ENCODE measurements around the gene TMEFF1.

The TMEFF1 gene

GRCh38 chr9:100561256-100561655 lies 88.3 kb downstream of the TMEFF1 start:
- H3K4me3 Mint-ChIP-seq: no peak overlapping the region
- no peak for ATAC-seq
- no peaks in the 10 kb centered on the region for H3K36me3 Mint-ChIP-seq (ENCODE audit: low read depth)
- no peaks in the 10 kb centered on the region for H3K9me3 Mint-ChIP-seq
- no peaks in the 10 kb centered on the region for H3K27me3 Mint-ChIP-seq
- no peak for DNase-seq
- peaks cover 2% of the 10 kb centered on the region for H3K4me1 Mint-ChIP-seq
- no peak overlapping the region for H3K27ac Mint-ChIP-seq

GRCh38 chr9:100567856-100568255 lies 94.9 kb downstream of the TMEFF1 start:
- ATAC-seq: no peak
- Mint-ChIP-seq H3K4me3 (no peak overlapping the region), H3K36me3 (ENCODE audit: low read depth) (no peaks in the 10 kb centered on the region)

GRCh38 chr9:100573655-100574260 lies 100.8 kb downstream of the TMEFF1 start:
- Mint-ChIP-seq H3K36me3 (ENCODE audit: low read depth) (no peaks in the 10 kb centered on the region), H3K27ac (no peak overlapping the region), H3K4me3 (no peak overlapping the region), H3K9me3 (peaks cover 4% of the 10 kb centered on the region), H3K27me3 (no peaks in the 10 kb centered on the region), H3K4me1 (no peaks in the 10 kb centered on the region)
- DNase-seq (no peak), ATAC-seq (no peak)

More at GRCh38 chr9:100567856-100568255, 94.9 kb downstream of the TMEFF1 start:
- Mint-ChIP-seq H3K9me3 (peaks cover 4% of the 10 kb centered on the region), H3K4me1 (no peaks in the 10 kb centered on the region), H3K27ac (no peak overlapping the region), H3K27me3 (no peaks in the 10 kb centered on the region)
- DNase-seq: no peak

GRCh38 chr9:100575006-100575405 lies 102.1 kb downstream of the TMEFF1 start:
- ATAC-seq: no peak

GRCh38 chr9:100575765-100576386 lies 102.9 kb downstream of the TMEFF1 start:
- Mint-ChIP-seq H3K27ac (no peak overlapping the region), H3K4me1 (no peaks in the 10 kb centered on the region), H3K36me3 (ENCODE audit: low read depth) (no peaks in the 10 kb centered on the region), H3K27me3 (no peaks in the 10 kb centered on the region), H3K9me3 (no peaks in the 10 kb centered on the region), H3K4me3 (no peak overlapping the region)
- ATAC-seq: no peak
- DNase-seq: no peak

More at GRCh38 chr9:100575006-100575405, 102.1 kb downstream of the TMEFF1 start:
- Mint-ChIP-seq H3K9me3 (no peaks in the 10 kb centered on the region), H3K27ac (no peak overlapping the region), H3K36me3 (ENCODE audit: low read depth) (no peaks in the 10 kb centered on the region), H3K27me3 (no peaks in the 10 kb centered on the region), H3K4me3 (no peak overlapping the region), H3K4me1 (no peaks in the 10 kb centered on the region)
- DNase-seq: no peak

DNA sequence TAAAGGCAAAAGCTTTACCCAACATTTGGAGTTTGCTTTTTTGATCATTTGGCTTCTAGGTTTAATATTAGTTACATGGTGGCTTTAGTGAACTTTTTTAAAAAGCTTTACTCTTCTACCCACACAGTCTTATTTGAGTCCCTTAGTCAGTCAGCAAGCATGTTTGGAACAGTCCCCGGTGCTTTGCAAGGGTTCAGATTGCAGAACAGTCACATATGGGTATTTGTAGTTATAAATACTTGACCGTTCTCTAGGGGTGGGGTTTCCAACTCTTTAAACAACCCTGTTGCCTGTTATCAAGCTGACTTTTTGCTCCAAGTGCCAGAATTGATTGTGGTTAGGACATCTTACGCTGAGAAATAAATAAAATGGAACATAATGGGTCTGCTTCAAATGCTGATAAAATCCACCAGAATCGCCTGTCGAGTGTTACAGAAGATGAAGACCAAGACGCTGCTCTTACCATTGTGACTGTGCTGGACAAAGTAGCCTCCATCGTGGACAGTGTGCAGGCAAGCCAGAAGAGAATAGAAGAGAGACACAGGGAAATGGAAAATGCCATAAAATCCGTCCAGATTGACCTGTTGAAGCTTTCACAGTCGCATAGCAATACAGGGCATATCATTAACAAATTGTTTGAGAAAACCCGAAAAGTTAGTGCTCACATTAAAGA lies 105.0 kb downstream of the TMEFF1 start, which contains the start of gene CAVIN4:
Gene CAVIN4, plus strand, starts transcription at position 304 of the 673 bp plus-strand sequence. Its CDS starts 65 bp downstream, at position 369.
- no peak for ATAC-seq
- Mint-ChIP-seq H3K27ac (no peak within 1 kb of the TSS), H3K36me3 (ENCODE audit: low read depth) (no peaks in the 10 kb centered on the region), H3K4me3 (no peak within 1 kb of the TSS), H3K9me3 (no peaks in the 10 kb centered on the region), H3K4me1 (no peaks in the 10 kb centered on the region), H3K27me3 (no peaks in the 10 kb centered on the region)
- no peak for DNase-seq

- DNase-seq: no peak
- H3K4me1 Mint-ChIP-seq: no peaks in the 10 kb centered on the region
- no peaks in the 10 kb centered on the region for H3K27me3 Mint-ChIP-seq
- H3K27ac Mint-ChIP-seq: no peak overlapping the region
- H3K4me3 Mint-ChIP-seq: no peak overlapping the region
- no peaks in the 10 kb centered on the region for H3K36me3 Mint-ChIP-seq (ENCODE audit: low read depth)
- ATAC-seq: no peak
- no peaks in the 10 kb centered on the region for H3K9me3 Mint-ChIP-seq
Measured at GRCh38 chr9:100578610-100579009, 105.7 kb downstream of the TMEFF1 start.

GRCh38 chr9:100579665-100580064 lies 106.7 kb downstream of the TMEFF1 start:
- H3K4me1 Mint-ChIP-seq: no peaks in the 10 kb centered on the region
- DNase-seq (no peak), ATAC-seq (no peak)
- no peaks in the 10 kb centered on the region for H3K27me3 Mint-ChIP-seq
- no peak overlapping the region for H3K27ac Mint-ChIP-seq
- no peaks in the 10 kb centered on the region for H3K9me3 Mint-ChIP-seq
- no peak overlapping the region for H3K4me3 Mint-ChIP-seq
- H3K36me3 Mint-ChIP-seq (ENCODE audit: low read depth): no peaks in the 10 kb centered on the region

DNA sequence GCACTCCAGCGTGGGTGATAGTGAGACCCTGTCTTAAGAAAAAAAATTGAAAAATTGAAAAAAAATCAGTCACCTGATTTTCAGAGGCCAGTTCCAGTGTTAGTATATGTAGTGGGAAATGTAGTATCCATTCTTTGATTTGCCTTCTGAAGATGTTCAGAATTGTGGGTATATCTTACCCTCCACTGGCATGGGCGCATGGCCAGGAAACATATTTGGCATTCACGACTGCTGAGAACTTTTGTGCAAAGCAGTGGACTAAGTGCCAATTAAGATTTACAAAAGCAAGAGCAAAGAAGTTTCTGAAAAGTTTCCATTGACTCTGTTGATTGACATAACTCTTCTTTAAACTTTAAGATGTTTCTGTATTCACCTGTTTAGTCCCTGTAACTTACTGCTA lies 107.3 kb downstream of the TMEFF1 start:
- ATAC-seq (no peak), DNase-seq (no peak)
- H3K4me1 Mint-ChIP-seq: no peaks in the 10 kb centered on the region
- no peaks in the 10 kb centered on the region for H3K36me3 Mint-ChIP-seq (ENCODE audit: low read depth)
- no peaks in the 10 kb centered on the region for H3K9me3 Mint-ChIP-seq
- H3K27ac Mint-ChIP-seq: no peak overlapping the region
- no peaks in the 10 kb centered on the region for H3K27me3 Mint-ChIP-seq
- no peak overlapping the region for H3K4me3 Mint-ChIP-seq

GRCh38 chr9:100581081-100581480 lies 108.1 kb downstream of the TMEFF1 start:
- no peaks in the 10 kb centered on the region for H3K9me3 Mint-ChIP-seq
- H3K36me3 Mint-ChIP-seq (ENCODE audit: low read depth): no peaks in the 10 kb centered on the region
- ATAC-seq (no peak), DNase-seq (no peak)
- no peaks in the 10 kb centered on the region for H3K27me3 Mint-ChIP-seq
- H3K27ac Mint-ChIP-seq: no peak overlapping the region
- no peak overlapping the region for H3K4me3 Mint-ChIP-seq
- no peaks in the 10 kb centered on the region for H3K4me1 Mint-ChIP-seq

DNA sequence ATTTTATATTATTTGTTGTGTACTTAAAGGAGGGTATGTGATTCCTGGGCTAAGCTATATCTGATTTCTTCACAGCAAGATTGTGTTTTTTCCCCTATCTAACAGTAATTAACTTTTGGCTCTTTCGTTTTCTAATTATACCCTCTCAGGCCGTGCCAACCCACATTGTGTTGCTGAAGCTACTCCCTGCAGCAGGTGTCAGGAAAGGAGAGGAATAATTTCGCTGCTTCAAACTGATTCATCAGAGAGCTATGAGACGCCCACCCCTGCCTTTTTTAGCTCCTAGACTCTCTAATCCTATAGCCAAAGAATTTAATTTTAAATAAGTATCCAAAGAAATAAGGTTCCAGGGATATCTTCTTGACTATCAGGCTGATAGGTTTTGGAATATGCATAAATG lies 108.7 kb downstream of the TMEFF1 start:
- DNase-seq (no peak), ATAC-seq (no peak)
- no peaks in the 10 kb centered on the region for H3K9me3 Mint-ChIP-seq
- no peak overlapping the region for H3K4me3 Mint-ChIP-seq
- no peaks in the 10 kb centered on the region for H3K36me3 Mint-ChIP-seq (ENCODE audit: low read depth)
- H3K27ac Mint-ChIP-seq: no peak overlapping the region
- no peaks in the 10 kb centered on the region for H3K4me1 Mint-ChIP-seq
- H3K27me3 Mint-ChIP-seq: no peaks in the 10 kb centered on the region

DNA sequence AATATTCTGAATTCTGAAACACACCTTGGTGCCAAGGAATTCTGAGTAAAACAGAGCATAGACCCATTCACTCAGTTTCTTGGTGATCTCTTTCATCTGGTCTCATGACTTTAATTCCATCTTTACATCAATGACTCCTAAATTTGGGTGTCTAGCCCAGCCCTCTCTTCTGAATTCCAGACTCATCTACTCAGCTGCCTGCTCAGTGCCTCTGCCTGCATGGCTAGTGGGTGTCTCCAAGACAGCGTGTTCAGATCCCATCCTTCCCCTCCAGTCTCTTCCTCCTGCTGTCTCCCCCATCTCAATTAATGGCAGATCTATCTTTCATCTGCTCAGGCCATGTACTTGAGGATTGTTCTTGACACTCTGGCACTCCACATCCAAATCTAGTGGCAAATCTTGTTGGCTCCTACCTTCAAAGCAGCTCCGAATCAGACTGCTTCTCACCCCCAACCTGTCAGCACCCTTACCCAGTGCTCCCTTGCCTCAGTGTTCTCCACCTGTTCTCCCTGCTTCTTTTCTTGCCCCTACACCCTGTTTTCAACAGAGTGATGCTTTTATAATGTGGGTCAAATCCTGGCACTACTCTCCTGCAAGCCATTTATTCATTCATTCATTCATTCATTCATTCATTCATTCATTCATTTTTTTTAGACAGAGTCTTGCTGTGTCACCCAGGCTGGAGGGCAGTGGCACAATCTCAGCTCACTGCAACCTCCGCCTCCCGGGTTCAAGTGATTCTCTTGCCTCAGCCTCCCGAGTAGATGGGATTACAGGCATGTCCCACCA lies 110.3 kb downstream of the TMEFF1 start:
- DNase-seq: no peak
- no peak for ATAC-seq
- H3K36me3 Mint-ChIP-seq (ENCODE audit: low read depth): no peaks in the 10 kb centered on the region

GRCh38 chr9:100584951-100585350 lies 112.0 kb downstream of the TMEFF1 start:
- H3K4me1 Mint-ChIP-seq: no peaks in the 10 kb centered on the region
- ATAC-seq (no peak), DNase-seq (no peak)
- H3K27me3 Mint-ChIP-seq: no peaks in the 10 kb centered on the region
- no peak overlapping the region for H3K27ac Mint-ChIP-seq
- no peak overlapping the region for H3K4me3 Mint-ChIP-seq
- no peaks in the 10 kb centered on the region for H3K9me3 Mint-ChIP-seq
- no peaks in the 10 kb centered on the region for H3K36me3 Mint-ChIP-seq (ENCODE audit: low read depth)

More for the DNA sequence above, 110.3 kb downstream of the TMEFF1 start:
- no peaks in the 10 kb centered on the region for H3K27me3 Mint-ChIP-seq
- H3K9me3 Mint-ChIP-seq: no peaks in the 10 kb centered on the region
- H3K4me1 Mint-ChIP-seq: no peaks in the 10 kb centered on the region
- no peak overlapping the region for H3K27ac Mint-ChIP-seq
- H3K4me3 Mint-ChIP-seq: no peak overlapping the region

DNA sequence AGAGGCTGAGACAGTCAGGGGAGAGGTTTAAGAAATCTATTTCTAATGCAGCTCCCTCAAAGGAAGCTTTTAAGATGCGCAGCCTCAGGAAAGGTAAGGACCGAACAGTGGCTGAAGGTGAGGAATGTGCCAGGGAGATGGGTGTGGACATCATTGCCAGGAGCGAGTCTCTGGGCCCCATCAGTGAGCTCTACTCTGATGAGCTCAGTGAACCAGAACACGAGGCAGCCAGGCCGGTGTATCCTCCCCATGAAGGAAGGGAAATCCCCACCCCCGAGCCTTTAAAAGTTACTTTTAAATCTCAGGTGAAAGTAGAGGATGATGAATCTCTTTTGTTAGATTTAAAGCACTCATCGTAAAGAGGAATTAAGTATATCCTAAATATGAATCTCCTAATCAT lies 113.1 kb downstream of the TMEFF1 start:
- Mint-ChIP-seq H3K27me3 (no peaks in the 10 kb centered on the region), H3K27ac (no peak overlapping the region)
- no peak for DNase-seq

More for the DNA sequence above, 113.1 kb downstream of the TMEFF1 start:
- H3K9me3 Mint-ChIP-seq: no peaks in the 10 kb centered on the region
- H3K36me3 Mint-ChIP-seq (ENCODE audit: low read depth): no peaks in the 10 kb centered on the region
- H3K4me3 Mint-ChIP-seq: no peak overlapping the region
- ATAC-seq: no peak
- H3K4me1 Mint-ChIP-seq: no peaks in the 10 kb centered on the region

Data from activated naive CD8-positive, alpha-beta T cell treated with anti-CD3 and anti-CD28 coated beads, Interleukin-2, amount 50 U/mL, for 24 hours (primary cell).